Right lung (tissue), 5 donors: ENCODE results near the gene SMOC1. TPM values are rescaled to one million over a fixed set of nuclear protein-coding genes. Genes with fewer than 3 reads are reported as not detected.
A peak's percentile ranks its signal among the peaks of the same experiment; 100 is the strongest.

Experiments used
- DNase-seq, 2 donors: peaks; one replicate each; pipeline ENCODE4 v3.0.0-alpha.2; 2013
- polyA plus RNA-seq, 5 donors: library from polyadenylated mRNA; unstranded; fragments of 120-200 nt; gene quantifications; one replicate each; pipeline versions ENCODE4 v1.2.1 to v1.2.3, GENCODE V29; 2013; ENCODE audit warnings: inconsistent platforms in 1 of 5, low replicate concordance in 1 of 5; ENCODE audit not compliant: insufficient read length in 5 of 5, insufficient read depth in 1 of 5

Gene SMOC1
- polyA plus RNA-seq, 5 donors, result 1.1 to 2.3 (median 1.4) TPM

GRCh38 chr14:70008284-70009262 lies 129.4 kb downstream of the SMOC1 start:
- no peak for DNase-seq

DNA sequence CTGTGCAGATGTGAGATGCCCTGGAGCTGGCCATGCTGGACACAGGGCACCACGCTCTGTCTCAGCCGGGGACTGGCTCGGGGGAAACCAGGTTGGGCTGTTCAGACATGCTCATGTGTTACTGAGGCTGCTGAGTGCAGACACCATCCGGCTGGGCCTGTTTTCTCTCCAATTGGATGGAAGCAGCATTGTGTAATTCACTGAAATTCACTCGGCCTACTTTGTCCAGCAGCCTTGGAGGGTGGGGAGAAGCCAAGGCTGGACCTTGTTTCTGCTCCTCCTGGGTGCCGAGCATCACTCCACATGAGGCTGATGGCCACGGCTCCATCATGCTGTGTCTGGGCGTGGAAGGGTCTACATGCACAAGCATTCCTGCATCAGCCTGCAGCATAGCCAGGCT lies 130.7 kb downstream of the SMOC1 start:
- DNase-seq, result no peak

- no peak for DNase-seq
Measured at GRCh38 chr14:70011098-70011497, 131.9 kb downstream of the SMOC1 start.

DNA sequence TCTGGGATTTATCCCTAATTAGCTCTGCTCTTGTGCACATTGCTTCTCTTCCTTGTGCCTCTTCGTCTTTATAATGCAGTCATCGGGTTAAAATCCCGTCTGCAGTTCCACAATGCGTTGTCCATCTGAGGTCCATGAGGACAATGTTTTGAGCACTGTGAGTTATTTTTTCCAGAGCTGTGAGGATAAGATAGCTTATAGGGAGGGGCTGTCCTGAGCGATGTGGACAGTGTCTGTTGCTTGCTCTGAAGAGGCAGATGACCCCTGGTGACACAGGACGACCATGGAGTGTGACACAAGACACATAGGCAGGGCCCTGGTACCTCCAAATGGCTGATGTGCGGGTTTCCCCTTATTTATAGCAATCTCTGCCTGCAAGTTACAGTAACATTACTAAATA lies 132.5 kb downstream of the SMOC1 start:
- no peak for DNase-seq

- DNase-seq, result no peak
Measured at GRCh38 chr14:70013271-70013873, 134.2 kb downstream of the SMOC1 start.

DNA sequence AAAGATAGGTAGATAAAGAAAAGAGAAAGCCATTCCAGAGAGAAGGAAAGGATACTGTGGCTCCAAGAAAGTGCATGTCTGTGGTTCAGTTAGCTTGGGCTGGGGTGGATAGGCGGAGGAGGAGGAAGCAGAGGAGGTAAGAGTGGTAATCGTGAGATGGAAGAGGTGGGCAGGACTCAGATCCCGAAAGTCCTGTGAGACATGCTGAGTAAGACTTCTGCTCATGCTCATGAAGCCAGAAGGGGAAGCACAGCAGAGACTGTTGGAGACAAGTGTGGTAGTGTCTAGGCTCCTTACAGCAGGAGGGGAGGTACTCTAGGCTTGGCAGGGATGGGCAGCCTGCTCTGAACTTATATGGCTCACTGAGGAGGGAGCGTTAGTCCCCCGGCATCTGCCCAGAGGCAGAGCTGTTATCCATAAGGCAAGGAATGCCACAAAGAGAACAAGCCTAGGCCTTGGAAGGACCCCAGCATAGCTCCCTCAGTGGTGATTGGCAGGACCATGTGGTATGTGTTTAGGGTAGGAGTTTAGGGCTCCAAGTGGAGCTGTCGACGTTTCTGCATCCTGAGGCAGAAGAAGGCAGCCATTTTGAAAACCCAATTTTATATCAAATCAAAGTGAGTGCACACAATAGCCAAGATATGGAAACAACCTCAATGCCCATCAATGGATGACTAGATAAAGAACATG lies 135.3 kb downstream of the SMOC1 start:
- no peak for DNase-seq

- no peak for DNase-seq
Measured at GRCh38 chr14:70018230-70018629, 139.0 kb downstream of the SMOC1 start.

DNA sequence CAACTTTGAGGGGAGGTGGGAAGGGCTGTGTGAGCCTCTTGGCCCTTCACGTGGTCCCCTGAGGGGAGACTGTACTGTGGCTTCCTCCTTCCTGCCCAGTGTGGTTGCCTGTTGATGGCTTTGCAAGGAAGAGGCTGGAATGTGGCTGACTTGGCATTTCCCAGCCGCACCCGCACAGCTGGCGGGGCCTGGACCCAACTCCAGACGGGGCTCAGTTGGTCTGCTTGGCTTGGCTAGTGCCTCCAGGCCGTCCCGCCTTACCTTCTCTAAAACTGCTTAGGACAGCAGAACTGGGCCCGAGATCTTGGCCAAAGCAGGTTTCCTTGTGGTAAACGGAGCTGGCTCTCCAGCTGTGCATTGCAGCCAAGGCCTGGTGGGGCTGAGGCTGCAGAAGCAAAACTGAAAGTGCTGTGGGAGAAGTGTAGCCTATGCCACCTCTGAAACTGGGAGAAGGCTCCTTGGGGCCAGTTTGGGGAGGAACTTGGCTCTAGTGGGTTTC lies 139.5 kb downstream of the SMOC1 start:
- no peak for DNase-seq

DNA sequence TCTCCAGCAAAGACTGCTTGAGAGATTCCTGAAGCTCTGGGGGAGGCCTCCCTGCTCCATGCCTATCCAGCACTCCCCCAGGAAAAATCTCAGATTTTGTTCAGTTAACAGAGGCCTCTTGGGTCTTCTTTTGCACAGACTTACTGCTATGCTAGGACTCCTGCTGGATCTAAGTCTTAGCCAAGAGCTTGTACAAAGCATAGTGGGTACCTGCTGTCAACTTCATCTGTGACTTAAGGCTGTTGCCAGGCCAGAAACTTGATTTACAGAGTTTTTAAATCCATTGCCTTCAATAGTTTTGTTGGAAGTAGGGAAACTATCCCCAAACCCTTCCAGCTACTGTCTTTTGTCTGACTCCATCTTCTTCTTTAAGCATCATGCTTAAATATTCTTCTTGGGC lies 140.5 kb downstream of the SMOC1 start:
- no peak for DNase-seq

- no peak for DNase-seq
Measured at GRCh38 chr14:70020352-70021170, 141.3 kb downstream of the SMOC1 start.

DNA sequence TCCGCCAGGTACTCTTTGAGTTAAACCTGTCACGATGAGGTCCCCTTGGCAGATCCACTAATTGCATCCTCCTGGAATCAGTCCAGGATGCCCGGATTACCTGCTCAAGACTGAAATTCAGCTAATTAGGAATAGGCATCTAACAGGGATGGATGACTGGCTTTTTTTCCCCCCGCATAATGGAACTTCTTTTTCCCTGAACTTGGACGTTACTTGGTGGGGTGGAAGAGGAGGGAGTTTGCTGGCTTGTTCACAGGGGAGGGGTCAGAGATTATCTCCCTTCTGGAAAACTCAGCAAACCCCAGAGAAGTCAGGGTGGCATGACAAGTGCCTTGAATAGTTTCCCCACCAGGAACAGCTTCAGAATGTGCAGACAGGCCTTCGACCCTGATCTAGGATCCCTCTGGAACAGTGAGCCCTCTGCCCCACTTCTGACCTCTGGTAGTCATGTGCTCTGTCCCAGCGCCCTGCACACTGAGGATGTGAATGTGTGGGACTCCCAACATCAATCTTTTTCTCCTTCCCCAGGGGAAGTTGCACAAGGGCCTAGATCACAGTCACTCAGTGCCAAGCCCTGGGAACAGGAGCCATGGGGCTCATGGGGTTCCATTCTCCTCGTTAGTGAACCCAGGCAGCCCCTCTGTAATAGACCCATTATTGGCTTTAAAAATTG lies 142.5 kb downstream of the SMOC1 start:
- no peak for DNase-seq

GRCh38 chr14:70022771-70023445 lies 143.7 kb downstream of the SMOC1 start:
- no peak for DNase-seq

GRCh38 chr14:70023871-70024270 lies 144.7 kb downstream of the SMOC1 start:
- no peak for DNase-seq

- peak; percentile 25 to 47 for DNase-seq
Measured at GRCh38 chr14:70027785-70028428, 148.7 kb downstream of the SMOC1 start.

DNA sequence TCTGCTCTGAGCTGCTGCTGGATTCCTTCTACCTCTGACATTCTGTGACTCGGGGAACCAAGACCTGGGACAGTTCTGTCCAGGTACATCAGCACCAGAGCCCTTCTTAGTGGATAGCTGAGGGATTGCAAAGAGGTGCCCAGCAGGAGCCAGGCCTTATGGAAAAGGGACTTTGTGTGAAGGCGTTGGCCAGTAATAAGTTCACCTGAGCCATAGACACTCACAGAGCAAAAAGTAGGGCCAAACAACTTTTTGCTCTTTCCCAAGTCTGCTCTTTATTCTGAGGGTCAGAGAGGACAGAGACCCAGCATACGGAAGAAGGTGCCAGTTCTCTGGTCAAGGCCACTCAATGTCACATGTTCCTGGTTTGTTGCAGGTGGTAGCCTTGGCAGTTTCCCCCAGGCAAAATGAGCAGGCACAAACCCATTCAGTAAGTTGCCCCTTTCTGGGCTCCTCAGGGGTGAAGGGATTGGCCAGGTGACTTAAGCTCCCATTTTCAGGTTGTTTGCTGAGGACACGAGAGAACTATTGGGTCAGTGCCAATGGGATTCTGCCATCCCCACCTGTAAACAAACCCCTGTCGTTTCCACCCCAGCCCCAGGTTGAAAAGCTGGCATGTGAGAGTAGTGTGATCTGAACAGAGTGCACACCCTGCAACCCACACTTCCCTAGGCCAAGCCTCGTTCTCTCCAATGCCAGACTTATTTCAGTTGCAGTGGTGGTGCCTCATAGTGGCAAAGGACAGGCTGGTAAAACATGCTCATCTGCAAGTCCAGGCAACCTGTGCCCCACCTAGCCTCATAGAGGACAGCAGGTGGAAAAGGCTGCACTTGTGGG lies 150.3 kb downstream of the SMOC1 start:
- DNase-seq, result no peak

DNA sequence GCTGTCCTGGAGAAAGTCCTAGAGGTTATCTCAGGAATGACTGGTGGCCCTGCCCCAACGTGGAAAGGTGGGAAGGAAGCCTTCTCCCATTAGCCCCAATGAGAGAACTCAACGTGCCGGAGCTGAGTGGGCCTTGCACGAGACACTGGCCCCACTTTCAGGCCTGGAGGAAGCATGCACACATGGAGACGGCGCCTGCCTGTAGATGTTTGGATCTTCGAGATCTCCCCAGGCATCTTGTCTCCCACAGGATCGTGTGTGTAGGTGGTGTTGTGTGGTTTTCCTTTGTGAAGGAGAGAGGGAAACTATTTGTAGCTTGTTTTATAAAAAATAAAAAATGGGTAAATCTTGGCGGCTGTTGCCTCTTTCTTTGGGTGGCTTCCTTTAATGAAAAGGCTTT lies 152.8 kb downstream of the SMOC1 start:
- DNase-seq, result no peak

DNA sequence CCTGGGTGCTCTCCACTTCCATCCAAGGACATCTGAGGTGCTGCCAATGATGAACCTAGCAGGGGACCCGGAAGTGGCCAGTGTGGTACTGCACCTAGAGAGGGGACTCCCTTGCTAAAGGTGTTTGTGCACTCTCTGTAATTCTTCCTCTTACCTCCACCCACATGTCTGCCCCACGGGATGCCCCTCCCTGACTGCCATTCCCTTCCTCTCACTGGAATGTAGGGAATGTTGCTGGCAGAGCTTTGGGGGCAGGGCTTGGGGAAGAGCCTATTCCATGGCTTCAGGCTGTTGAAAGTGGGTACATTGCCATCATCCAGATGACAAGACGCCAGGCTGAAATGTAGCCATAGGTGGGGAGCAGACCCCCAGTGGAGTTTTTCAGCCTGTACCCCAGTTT lies 153.2 kb downstream of the SMOC1 start:
- DNase-seq, result no peak

GRCh38 chr14:70033116-70033515 lies 153.9 kb downstream of the SMOC1 start:
- DNase-seq, result peak in 1 of 2 donors; percentile 14

DNA sequence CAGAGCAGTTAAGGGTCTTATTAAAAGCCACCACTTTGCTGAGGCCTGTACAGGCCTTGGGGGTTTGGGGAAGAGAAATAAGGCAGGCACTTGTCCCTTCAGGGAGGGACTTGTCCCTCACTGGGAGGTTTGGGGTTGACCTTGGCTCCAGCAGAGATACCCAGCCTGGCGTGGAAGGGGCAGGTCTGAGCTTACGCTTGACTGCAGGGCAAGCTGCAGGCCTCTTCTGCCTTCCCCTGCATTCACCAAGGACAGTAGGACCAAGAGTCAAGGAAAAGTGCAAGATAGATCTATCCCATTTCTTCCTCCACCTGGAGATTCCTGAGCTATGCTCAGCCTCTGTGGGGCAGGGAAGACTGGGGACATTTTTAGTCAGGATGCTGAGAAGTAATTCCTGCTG lies 154.3 kb downstream of the SMOC1 start:
- no peak for DNase-seq
